Fibroblast of villous mesenchyme (primary cell): Measurements from ENCODE around the gene ABHD14A. TPM values are rescaled to one million over a fixed set of nuclear protein-coding genes. Genes with fewer than 3 reads are reported as not detected.

Source experiments
- DNase-seq: peaks from one replicate; pipeline ENCODE4 v3.0.0-alpha.2; 2010; ENCODE audit warnings: low read depth
- H3K4me3 ChIP-seq: 2 replicates; pipeline ENCODE4 v1.5.1; 2011; ENCODE audit warnings: low read depth, mild to moderate bottlenecking, low read length
- CTCF ChIP-seq: IDR thresholded peaks from 2 replicates; pipeline ENCODE4 v1.5.1; 2012; ENCODE audit warnings: low read depth, mild to moderate bottlenecking, low read length; ENCODE audit not compliant: insufficient read depth
- total RNA-seq: library from RNA; depleted of rRNA; stranded (reverse); fragments of >200 nt; gene quantifications from 2 replicates; pipeline ENCODE4 v1.2.3, GENCODE V29; 2012

Gene ABHD14A
- total RNA-seq, 1 donor, result 5.2 TPM

GRCh38 chr3:51999846-52000245 is 25.0 kb downstream of the ABHD14A start:
- no peak for TF ChIP-seq CTCF
- DNase-seq, result no peak
- H3K4me3 ChIP-seq, result no peak overlapping the region

GRCh38 chr3:52001443-52001974 is 26.6 kb downstream of the ABHD14A start:
- peak; percentile 83 for TF ChIP-seq CTCF
- no peak overlapping the region for H3K4me3 ChIP-seq
- peak; percentile 59 for DNase-seq

GRCh38 chr3:52002748-52003147 is 27.9 kb downstream of the ABHD14A start:
- no peak for TF ChIP-seq CTCF
- no peak for DNase-seq
- no peak overlapping the region for H3K4me3 ChIP-seq

- peak; percentile 76 for TF ChIP-seq CTCF
- peak; percentile 59 for DNase-seq
- no peak overlapping the region for H3K4me3 ChIP-seq
Measured at GRCh38 chr3:52004163-52004787, 29.4 kb downstream of the ABHD14A start.

GRCh38 chr3:52004906-52005395 is 30.1 kb downstream of the ABHD14A start:
- H3K4me3 ChIP-seq, result no peak overlapping the region
- no peak for TF ChIP-seq CTCF
- no peak for DNase-seq

- no peak for DNase-seq
- no peak overlapping the region for H3K4me3 ChIP-seq
- no peak for TF ChIP-seq CTCF
Measured at GRCh38 chr3:52005571-52005986, 30.7 kb downstream of the ABHD14A start.
